ENCODE data around the gene FBLN2. TPM values are rescaled to one million over a fixed set of nuclear protein-coding genes. Genes with fewer than 3 reads are reported as not detected.

Gene FBLN2
- polyA plus RNA-seq, 4 donors = 0.45 to 30.8 (median 2.9) TPM

GRCh38 chr3:13532631-13533030 lies 16.3 kb upstream of the FBLN2 start:
- DNase-seq = no peak
- Histone ChIP-seq H3K27ac (ENCODE audit: low read depth in 1 of 3, low read length in 2 of 3) (no peak overlapping the region), H3K4me1 (ENCODE audit: control insufficient read depth in 3 of 3, insufficient read depth in 2 of 3, low read depth in 1 of 3, low read length in 2 of 3) (no peaks in the 10 kb centered on the region), H3K36me3 (ENCODE audit: control insufficient read depth in 3 of 3, insufficient read depth in 2 of 3, low read depth in 1 of 3, low read length in 3 of 3) (no peaks in the 10 kb centered on the region), H3K9me3 (ENCODE audit: control insufficient read depth in 2 of 2, insufficient read depth in 1 of 2, low read depth in 1 of 2, low read length in 1 of 2) (no peaks in the 10 kb centered on the region), H3K27me3 (ENCODE audit: control insufficient read depth in 3 of 3, insufficient read depth in 3 of 3, low read length in 3 of 3) (no peaks in the 10 kb centered on the region), H3K4me3 (ENCODE audit: low read depth in 1 of 3, low read length in 3 of 3) (no peak overlapping the region)
- 74 to 82% (median 78%) methylated on average over 5 of the region's 5 CpGs for WGBS, 3 donors
- no peak for FAIRE-seq

DNA sequence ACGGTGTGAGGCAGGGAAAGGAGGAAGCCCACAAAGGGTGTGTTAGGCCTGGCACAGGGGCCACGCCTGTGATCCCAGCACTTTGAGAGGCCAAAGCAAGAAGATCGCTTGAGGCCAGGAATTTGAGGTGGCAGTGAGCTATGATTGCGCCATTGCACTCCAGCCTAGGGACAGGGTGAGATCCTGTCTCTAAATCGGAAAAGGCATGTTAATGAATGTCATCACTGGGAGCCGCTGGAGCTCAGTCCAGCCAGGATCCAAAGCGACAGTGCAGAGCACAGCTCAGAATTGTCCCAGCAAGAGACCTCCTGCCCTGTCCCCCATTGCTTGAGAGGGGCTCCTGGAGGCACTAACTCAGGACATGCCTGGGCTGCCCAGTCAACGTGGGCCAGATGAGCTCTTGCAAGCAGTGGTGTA lies 15.0 kb upstream of the FBLN2 start:
- Histone ChIP-seq H3K9me3 (ENCODE audit: control insufficient read depth in 2 of 2, insufficient read depth in 1 of 2, low read depth in 1 of 2, low read length in 1 of 2) (no peaks in the 10 kb centered on the region), H3K36me3 (ENCODE audit: control insufficient read depth in 3 of 3, insufficient read depth in 2 of 3, low read depth in 1 of 3, low read length in 3 of 3) (no peaks in the 10 kb centered on the region), H3K27me3 (ENCODE audit: control insufficient read depth in 3 of 3, insufficient read depth in 3 of 3, low read length in 3 of 3) (no peaks in the 10 kb centered on the region), H3K4me3 (ENCODE audit: low read depth in 1 of 3, low read length in 3 of 3) (no peak overlapping the region), H3K4me1 (ENCODE audit: control insufficient read depth in 3 of 3, insufficient read depth in 2 of 3, low read depth in 1 of 3, low read length in 2 of 3) (no peaks in the 10 kb centered on the region), H3K27ac (ENCODE audit: low read depth in 1 of 3, low read length in 2 of 3) (no peak overlapping the region)
- 68 to 80% (median 79%) methylated on average over 8 of the region's 8 CpGs for WGBS, 3 donors
- FAIRE-seq (no peak), DNase-seq (no peak)

DNA sequence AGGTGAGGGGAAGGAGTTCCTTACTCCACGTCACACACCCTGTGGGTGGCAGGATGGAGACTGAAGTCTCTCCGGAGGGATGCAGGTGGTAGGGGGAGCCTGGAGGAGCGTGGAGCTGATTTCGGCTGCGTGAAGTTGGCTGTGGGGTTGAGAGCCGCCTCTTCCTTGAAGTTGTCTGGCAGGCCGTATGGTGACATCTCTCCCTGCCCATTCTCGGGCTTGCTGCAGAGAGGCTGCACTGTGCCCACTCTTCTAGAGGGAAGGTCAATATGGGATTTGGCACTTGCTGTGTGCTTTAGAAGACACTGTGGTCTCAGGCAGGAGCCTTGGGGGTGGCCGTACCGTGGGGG lies 13.4 kb upstream of the FBLN2 start:
- DNase-seq (no peak), FAIRE-seq (no peak)
- Histone ChIP-seq H3K27me3 (ENCODE audit: control insufficient read depth in 3 of 3, insufficient read depth in 3 of 3, low read length in 3 of 3) (no peaks in the 10 kb centered on the region), H3K9me3 (ENCODE audit: control insufficient read depth in 2 of 2, insufficient read depth in 1 of 2, low read depth in 1 of 2, low read length in 1 of 2) (no peaks in the 10 kb centered on the region), H3K36me3 (ENCODE audit: control insufficient read depth in 3 of 3, insufficient read depth in 2 of 3, low read depth in 1 of 3, low read length in 3 of 3) (no peaks in the 10 kb centered on the region), H3K4me3 (ENCODE audit: low read depth in 1 of 3, low read length in 3 of 3) (no peak overlapping the region), H3K4me1 (ENCODE audit: control insufficient read depth in 3 of 3, insufficient read depth in 2 of 3, low read depth in 1 of 3, low read length in 2 of 3) (no peaks in the 10 kb centered on the region), H3K27ac (ENCODE audit: low read depth in 1 of 3, low read length in 2 of 3) (no peak overlapping the region)
- WGBS, 3 donors = 81 to 87% (median 81%) methylated on average over 10 of the region's 10 CpGs

DNA sequence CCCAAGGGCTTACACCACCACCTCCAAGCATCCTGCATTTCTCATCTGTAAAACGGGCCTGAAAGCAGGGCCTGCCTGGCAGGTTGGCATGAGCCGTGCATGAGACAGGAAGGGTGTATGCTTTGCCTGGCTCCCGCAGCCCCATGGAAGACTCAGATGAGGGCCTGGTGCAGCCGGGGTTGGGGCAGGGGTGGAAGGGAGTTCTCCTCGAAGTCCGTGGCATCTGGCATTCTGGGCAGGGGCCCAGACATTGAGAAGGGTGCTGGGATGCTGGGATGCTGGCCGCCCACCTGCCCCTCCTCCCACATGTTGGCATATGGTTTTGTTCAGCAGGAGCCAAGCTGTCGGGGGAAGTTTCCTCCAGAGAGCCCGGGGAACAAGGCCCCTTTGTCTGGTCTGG lies 13.0 kb upstream of the FBLN2 start:
- Histone ChIP-seq H3K36me3 (ENCODE audit: control insufficient read depth in 3 of 3, insufficient read depth in 2 of 3, low read depth in 1 of 3, low read length in 3 of 3) (no peaks in the 10 kb centered on the region), H3K4me3 (ENCODE audit: low read depth in 1 of 3, low read length in 3 of 3) (no peak overlapping the region), H3K27ac (ENCODE audit: low read depth in 1 of 3, low read length in 2 of 3) (no peak overlapping the region), H3K9me3 (ENCODE audit: control insufficient read depth in 2 of 2, insufficient read depth in 1 of 2, low read depth in 1 of 2, low read length in 1 of 2) (no peaks in the 10 kb centered on the region), H3K27me3 (ENCODE audit: control insufficient read depth in 3 of 3, insufficient read depth in 3 of 3, low read length in 3 of 3) (no peaks in the 10 kb centered on the region), H3K4me1 (ENCODE audit: control insufficient read depth in 3 of 3, insufficient read depth in 2 of 3, low read depth in 1 of 3, low read length in 2 of 3) (no peaks in the 10 kb centered on the region)
- DNase-seq (no peak), FAIRE-seq (no peak)
- 73 to 81% (median 81%) methylated on average over 9 of the region's 9 CpGs for WGBS, 3 donors

- Histone ChIP-seq H3K27me3 (ENCODE audit: control insufficient read depth in 3 of 3, insufficient read depth in 3 of 3, low read length in 3 of 3) (no peaks in the 10 kb centered on the region), H3K4me1 (ENCODE audit: control insufficient read depth in 3 of 3, insufficient read depth in 2 of 3, low read depth in 1 of 3, low read length in 2 of 3) (no peaks in the 10 kb centered on the region), H3K4me3 (ENCODE audit: low read depth in 1 of 3, low read length in 3 of 3) (no peak overlapping the region), H3K36me3 (ENCODE audit: control insufficient read depth in 3 of 3, insufficient read depth in 2 of 3, low read depth in 1 of 3, low read length in 3 of 3) (no peaks in the 10 kb centered on the region), H3K9me3 (ENCODE audit: control insufficient read depth in 2 of 2, insufficient read depth in 1 of 2, low read depth in 1 of 2, low read length in 1 of 2) (no peaks in the 10 kb centered on the region), H3K27ac (ENCODE audit: low read depth in 1 of 3, low read length in 2 of 3) (no peak overlapping the region)
- FAIRE-seq = no peak
- no peak for DNase-seq
- 63 to 79% (median 72%) methylated on average over 3 of the region's 3 CpGs for WGBS, 3 donors
Observed at GRCh38 chr3:13536432-13536831, 12.5 kb upstream of the FBLN2 start.

GRCh38 chr3:13536832-13537231 lies 12.1 kb upstream of the FBLN2 start:
- FAIRE-seq (no peak), DNase-seq (no peak)
- H3K4me1 ChIP-seq (ENCODE audit: control insufficient read depth in 3 of 3, insufficient read depth in 2 of 3, low read depth in 1 of 3, low read length in 2 of 3) = no peaks in the 10 kb centered on the region
- no peaks in the 10 kb centered on the region for H3K9me3 ChIP-seq (ENCODE audit: control insufficient read depth in 2 of 2, insufficient read depth in 1 of 2, low read depth in 1 of 2, low read length in 1 of 2)
- no peak overlapping the region for H3K4me3 ChIP-seq (ENCODE audit: low read depth in 1 of 3, low read length in 3 of 3)
- H3K27ac ChIP-seq (ENCODE audit: low read depth in 1 of 3, low read length in 2 of 3) = no peak overlapping the region
- WGBS, 3 donors = 20 to 47% (median 27%) methylated on average over 8 of the region's 8 CpGs
- no peaks in the 10 kb centered on the region for H3K36me3 ChIP-seq (ENCODE audit: control insufficient read depth in 3 of 3, insufficient read depth in 2 of 3, low read depth in 1 of 3, low read length in 3 of 3)
- H3K27me3 ChIP-seq (ENCODE audit: control insufficient read depth in 3 of 3, insufficient read depth in 3 of 3, low read length in 3 of 3) = no peaks in the 10 kb centered on the region

GRCh38 chr3:13537244-13537908 lies 11.5 kb upstream of the FBLN2 start:
- FAIRE-seq (no peak), DNase-seq (no peak)
- Histone ChIP-seq H3K9me3 (ENCODE audit: control insufficient read depth in 2 of 2, insufficient read depth in 1 of 2, low read depth in 1 of 2, low read length in 1 of 2) (no peaks in the 10 kb centered on the region), H3K27ac (ENCODE audit: low read depth in 1 of 3, low read length in 2 of 3) (no peak overlapping the region), H3K27me3 (ENCODE audit: control insufficient read depth in 3 of 3, insufficient read depth in 3 of 3, low read length in 3 of 3) (no peaks in the 10 kb centered on the region), H3K4me1 (ENCODE audit: control insufficient read depth in 3 of 3, insufficient read depth in 2 of 3, low read depth in 1 of 3, low read length in 2 of 3) (no peaks in the 10 kb centered on the region), H3K36me3 (ENCODE audit: control insufficient read depth in 3 of 3, insufficient read depth in 2 of 3, low read depth in 1 of 3, low read length in 3 of 3) (no peaks in the 10 kb centered on the region), H3K4me3 (ENCODE audit: low read depth in 1 of 3, low read length in 3 of 3) (no peak overlapping the region)
- 92 to 96% (median 93%) methylated on average over 6 of the region's 6 CpGs for WGBS, 3 donors

GRCh38 chr3:13537909-13538296 lies 11.0 kb upstream of the FBLN2 start:
- Histone ChIP-seq H3K36me3 (ENCODE audit: control insufficient read depth in 3 of 3, insufficient read depth in 2 of 3, low read depth in 1 of 3, low read length in 3 of 3) (no peaks in the 10 kb centered on the region), H3K9me3 (ENCODE audit: control insufficient read depth in 2 of 2, insufficient read depth in 1 of 2, low read depth in 1 of 2, low read length in 1 of 2) (no peaks in the 10 kb centered on the region), H3K4me1 (ENCODE audit: control insufficient read depth in 3 of 3, insufficient read depth in 2 of 3, low read depth in 1 of 3, low read length in 2 of 3) (no peaks in the 10 kb centered on the region), H3K27ac (ENCODE audit: low read depth in 1 of 3, low read length in 2 of 3) (no peak overlapping the region), H3K4me3 (ENCODE audit: low read depth in 1 of 3, low read length in 3 of 3) (no peak overlapping the region), H3K27me3 (ENCODE audit: control insufficient read depth in 3 of 3, insufficient read depth in 3 of 3, low read length in 3 of 3) (no peaks in the 10 kb centered on the region)
- WGBS, 3 donors = 59 to 68% (median 64%) methylated on average over 6 of the region's 6 CpGs
- FAIRE-seq = no peak
- no peak for DNase-seq

Data from small intestine (tissue), 7 donors.